IMR-90 (cell line): ENCODE measurements around the gene LAIR1. TPM values are rescaled to one million over a fixed set of nuclear protein-coding genes. Genes with fewer than 3 reads are reported as not detected.

Source experiments
- ATAC-seq: fragments of 200-7000 bp; cut with Tn5 transposase; 2 replicates; pipeline ENCODE4 v1.9.1; 2020; ENCODE audit warnings: low read depth, mild to moderate bottlenecking, moderate library complexity
- BruUV-seq: library from RNA; stranded (reverse); fragments of 400-500 nt; replicated peaks from 2 replicates; lab custom pipeline; 2021; lab: Mats Ljungman, UMichigan
- CTCF ChIA-PET: fragments of 300-600 bp; formaldehyde crosslinking; extraction: SDS; loops from one replicate; lab custom pipeline; 2021; ENCODE audit warnings: antibody characterized with exemption; lab: Yijun Ruan, JAX
- POLR2A ChIA-PET: fragments of 300-600 bp; sonication (Branson Sonifier 250); formaldehyde crosslinking; loops from one replicate; lab custom pipeline; 2022; ENCODE audit warnings: antibody characterized with exemption; ENCODE audit not compliant: unreplicated experiment; lab: Charles Lee
- DNase-seq: peaks from one replicate; pipeline ENCODE4 v3.0.0; 2013
- H2AFZ ChIP-seq: replicated peaks from 2 replicates; pipeline ENCODE3; 2013; ENCODE audit warnings: low read length, mild to moderate bottlenecking; ENCODE audit not compliant: poor library complexity
- H2AK5ac ChIP-seq: 2 replicates; pipeline ENCODE4 v1.6.1; 2013; ENCODE audit warnings: low read depth, low read length, inconsistent platforms
- H2AK9ac ChIP-seq: replicated peaks from 2 replicates; pipeline ENCODE3; 2013; ENCODE audit warnings: mild to moderate bottlenecking, low read depth, low read length, moderate library complexity; ENCODE audit not compliant: poor library complexity
- H2BK120ac ChIP-seq: 2 replicates; pipeline ENCODE4 v1.6.1; 2013; ENCODE audit warnings: low read depth, low read length, inconsistent platforms
- H2BK15ac ChIP-seq: 3 replicates; pipeline ENCODE4 v1.6.1; 2013; ENCODE audit warnings: low read depth, low read length, inconsistent platforms
- H2BK20ac ChIP-seq: 2 replicates; pipeline ENCODE4 v1.6.1; 2013; ENCODE audit warnings: low read depth, mild to moderate bottlenecking, inconsistent platforms, low read length, moderate library complexity
- H2BK5ac ChIP-seq: 2 replicates; pipeline ENCODE4 v1.6.1; 2013; ENCODE audit warnings: mild to moderate bottlenecking, low read depth, low read length, inconsistent platforms; ENCODE audit not compliant: poor library complexity, severe bottlenecking
- H3K14ac ChIP-seq: replicated peaks from 2 replicates; pipeline ENCODE4 v1.6.1; 2013; ENCODE audit warnings: low read depth, low read length, inconsistent platforms
- H3K18ac ChIP-seq: 2 replicates; pipeline ENCODE4 v1.6.1; 2013; ENCODE audit warnings: low read depth, low read length, control low read depth
- H3K23ac ChIP-seq: 2 replicates; pipeline ENCODE4 v1.6.1; 2013; ENCODE audit warnings: low read depth, low read length, inconsistent platforms
- H3K27ac ChIP-seq: 2 replicates; pipeline ENCODE4 v1.5.1; 2013; ENCODE audit warnings: mild to moderate bottlenecking, control low read depth, low read length; ENCODE audit not compliant: insufficient read depth
- H3K27me3 ChIP-seq: 2 replicates; pipeline ENCODE4 v1.6.1; 2013; ENCODE audit warnings: low read length; ENCODE audit not compliant: control insufficient read depth, insufficient read depth
- H3K36me3 ChIP-seq: 2 replicates; pipeline ENCODE4 v1.6.1; 2013; ENCODE audit warnings: low read length, mixed read lengths; ENCODE audit not compliant: control insufficient read depth, insufficient read depth
- H3K4ac ChIP-seq: 2 replicates; pipeline ENCODE4 v1.6.1; 2013; ENCODE audit warnings: low read depth, low read length, inconsistent platforms
- H3K4me1 ChIP-seq: 2 replicates; pipeline ENCODE4 v1.6.1; 2013; ENCODE audit warnings: low read length, mixed read lengths; ENCODE audit not compliant: control insufficient read depth, insufficient read depth
- H3K4me2 ChIP-seq: 2 replicates; pipeline ENCODE4 v1.6.1; 2013; ENCODE audit warnings: low read depth, mild to moderate bottlenecking, control low read depth, low read length, moderate library complexity
- H3K4me3 ChIP-seq: 2 replicates; pipeline ENCODE4 v1.5.1; 2013; ENCODE audit warnings: low read depth, mild to moderate bottlenecking, control low read depth, low read length, moderate library complexity; ENCODE audit not compliant: insufficient read depth
- H3K56ac ChIP-seq: 2 replicates; pipeline ENCODE4 v1.6.1; 2013; ENCODE audit warnings: low read length, inconsistent platforms; ENCODE audit not compliant: insufficient read depth; ENCODE audit errors: extremely low read depth
- H3K79me1 ChIP-seq, 2 experiments: 2 replicates each; pipeline ENCODE4 v1.6.1; 2013; ENCODE audit warnings: low read length in 2 of 2, inconsistent platforms in 1 of 2, low read depth in 1 of 2
- H3K9ac ChIP-seq: 2 replicates; pipeline ENCODE4 v1.6.1; 2013; ENCODE audit warnings: low read depth, low read length, control low read depth
- H3K9me1 ChIP-seq: 2 replicates; pipeline ENCODE4 v1.6.1; 2013; ENCODE audit warnings: low read length, inconsistent platforms; ENCODE audit not compliant: insufficient read depth
- H3K9me3 ChIP-seq: 2 replicates; pipeline ENCODE4 v1.6.1; 2013; ENCODE audit warnings: low read length; ENCODE audit not compliant: control insufficient read depth, insufficient read depth
- H4K20me1 ChIP-seq: 2 replicates; pipeline ENCODE4 v1.6.1; 2013; ENCODE audit warnings: low read length, inconsistent platforms; ENCODE audit not compliant: insufficient read depth
- H4K5ac ChIP-seq: 2 replicates; pipeline ENCODE4 v1.6.1; 2013; ENCODE audit warnings: mild to moderate bottlenecking, low read depth, low read length, control low read depth
- H4K8ac ChIP-seq, 2 experiments: 2 replicates each; pipeline ENCODE4 v1.6.1; 2013; ENCODE audit warnings: low read depth in 2 of 2, low read length in 2 of 2, control low read depth in 1 of 2, inconsistent platforms in 1 of 2
- H4K91ac ChIP-seq: 2 replicates; pipeline ENCODE4 v1.6.1; 2013; ENCODE audit warnings: low read depth, low read length, inconsistent platforms; ENCODE audit not compliant: insufficient read depth
- BHLHE40 ChIP-seq: fragments of 150-350 bp; IDR thresholded peaks from 2 replicates; pipeline ENCODE4 v1.6.1; 2016; ENCODE audit warnings: mild to moderate bottlenecking, low read depth, low read length
- ELK1 ChIP-seq: fragments of 150-350 bp; IDR thresholded peaks from 2 replicates; pipeline ENCODE4 v1.6.1; 2016; ENCODE audit warnings: low read depth, mild to moderate bottlenecking, low read length, moderate library complexity, borderline replicate concordance
- MAZ ChIP-seq: IDR thresholded peaks from 2 replicates; pipeline ENCODE4 v1.6.1; 2012; ENCODE audit warnings: low read depth, mild to moderate bottlenecking, low read length, improper control_type of control experiment, moderate library complexity, borderline replicate concordance
- MXI1 ChIP-seq: IDR thresholded peaks from 2 replicates; pipeline ENCODE4 v1.6.1; 2012; ENCODE audit warnings: low read depth, mild to moderate bottlenecking, low read length, moderate library complexity, borderline replicate concordance
- SMC3 ChIP-seq: fragments of 150-350 bp; IDR thresholded peaks from 2 replicates; pipeline ENCODE4 v1.6.1; 2016; ENCODE audit warnings: low read depth, mild to moderate bottlenecking, antibody characterized with exemption, low read length, moderate library complexity
- WGBS, 2 experiments: methylation state at CpG; one replicate each; pipeline versions ENCODE4 v1.1.5 to v1.1.7; 2013; ENCODE audit warnings: missing lambda C conversion rate in 2 of 2; ENCODE audit not compliant: insufficient read length in 1 of 2; ENCODE audit errors: extremely low coverage in 2 of 2; 5-methylcytosine and 5-hydroxymethylcytosine counted together
- dilution Hi-C: fragments of 300-500 bp; cut with HindIII; formaldehyde crosslinking; loops from one replicate; pipeline ENCODE4 v1.14.3; 2018; ENCODE audit warnings: low sequenced_read_pairs; ENCODE audit not compliant: unreplicated experiment
- in situ Hi-C: fragments of 300-500 bp; cut with MboI; formaldehyde crosslinking; loops from 3 replicates; pipeline ENCODE4 v1.14.3; 2019; ENCODE audit warnings: low sequenced_read_pairs, inconsistent platforms, mixed read lengths
- intact Hi-C: fragments of 100-400 bp; cut with micrococcal nuclease; formaldehyde crosslinking; loops from 2 replicates; pipeline ENCODE4 v1.10.0; 2022
- polyA plus RNA-seq, 3 experiments: library from polyadenylated mRNA; depleted of rRNA; stranded (reverse); fragments of >200 nt; gene quantifications; 2 replicates each; pipeline ENCODE4 v1.2.3, GENCODE V29; 2012; ENCODE audit warnings: low replicate concordance in 1 of 3
- total RNA-seq: library from RNA; depleted of rRNA; stranded (reverse); fragments of >200 nt; gene quantifications from 2 replicates; pipeline ENCODE4 v1.2.3, GENCODE V29; 2012
- TF ChIP-seq, protein P1 (sequence below): conservative IDR thresholded peaks from 2 replicates; pipeline ENCODE4 v1.5.1; 2012; ENCODE audit warnings: mild to moderate bottlenecking, low read depth, low read length, improper control_type of control experiment
- TF ChIP-seq, protein P2 (sequence below): fragments of 150-350 bp; IDR thresholded peaks from 2 replicates; pipeline ENCODE4 v1.6.1; 2017; ENCODE audit warnings: mild to moderate bottlenecking, antibody characterized with exemption, low read length, low read depth

Gene LAIR1
- total and polyA plus RNA-seq, 2 of the 4 experiments (the other 2 are of a cell fraction): not detected

GRCh38 chr19:54389553-54389952 lies 24.8 kb upstream of the LAIR1 start:
- Histone ChIP-seq H3K4me3 (no peak overlapping the region), H2BK15ac (no peak overlapping the region), H3K4me2 (no peak overlapping the region), H4K20me1 (no peaks in the 10 kb centered on the region), H2AK5ac (no peak overlapping the region), H4K91ac (no peak overlapping the region), H3K18ac (no peak overlapping the region), H3K79me1 (no peaks in the 10 kb centered on the region), H3K4me1 (no peaks in the 10 kb centered on the region), H3K56ac (no peak overlapping the region), H3K23ac (no peak overlapping the region), H3K14ac (no peak overlapping the region), H2AFZ (no peak overlapping the region), H4K5ac (no peak overlapping the region), H2BK120ac (no peak overlapping the region), H2BK5ac (no peak overlapping the region), H3K9me3 (no peaks in the 10 kb centered on the region), H2AK9ac (no peak overlapping the region), H3K9ac (no peak overlapping the region), H3K9me1 (no peaks in the 10 kb centered on the region), H3K4ac (no peak overlapping the region), H3K27ac (no peak overlapping the region), H3K36me3 (no peaks in the 10 kb centered on the region), H2BK20ac (no peak overlapping the region), H4K8ac (no peak overlapping the region), H3K27me3 (no peaks in the 10 kb centered on the region; the same call in 1 of the 2 replicates)
- POLR2A ChIA-PET: no interaction called here
- intact Hi-C loops: no loop called here
- dilution Hi-C loops: no loop called here
- no CpG with 5 or more reads among the region's 4 CpGs for WGBS, 2 experiments
- no TSS peak for BruUV-seq
- CTCF ChIA-PET: no interaction called here
- ATAC-seq (no peak), DNase-seq (no peak)
- TF ChIP-seq MAZ (no peak), MXI1 (no peak), BHLHE40 (no peak), SMC3 (no peak), ELK1 (no peak)
- TF ChIP-seq, protein P1, sequence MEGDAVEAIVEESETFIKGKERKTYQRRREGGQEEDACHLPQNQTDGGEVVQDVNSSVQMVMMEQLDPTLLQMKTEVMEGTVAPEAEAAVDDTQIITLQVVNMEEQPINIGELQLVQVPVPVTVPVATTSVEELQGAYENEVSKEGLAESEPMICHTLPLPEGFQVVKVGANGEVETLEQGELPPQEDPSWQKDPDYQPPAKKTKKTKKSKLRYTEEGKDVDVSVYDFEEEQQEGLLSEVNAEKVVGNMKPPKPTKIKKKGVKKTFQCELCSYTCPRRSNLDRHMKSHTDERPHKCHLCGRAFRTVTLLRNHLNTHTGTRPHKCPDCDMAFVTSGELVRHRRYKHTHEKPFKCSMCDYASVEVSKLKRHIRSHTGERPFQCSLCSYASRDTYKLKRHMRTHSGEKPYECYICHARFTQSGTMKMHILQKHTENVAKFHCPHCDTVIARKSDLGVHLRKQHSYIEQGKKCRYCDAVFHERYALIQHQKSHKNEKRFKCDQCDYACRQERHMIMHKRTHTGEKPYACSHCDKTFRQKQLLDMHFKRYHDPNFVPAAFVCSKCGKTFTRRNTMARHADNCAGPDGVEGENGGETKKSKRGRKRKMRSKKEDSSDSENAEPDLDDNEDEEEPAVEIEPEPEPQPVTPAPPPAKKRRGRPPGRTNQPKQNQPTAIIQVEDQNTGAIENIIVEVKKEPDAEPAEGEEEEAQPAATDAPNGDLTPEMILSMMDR: no peak
- TF ChIP-seq, protein P2, sequence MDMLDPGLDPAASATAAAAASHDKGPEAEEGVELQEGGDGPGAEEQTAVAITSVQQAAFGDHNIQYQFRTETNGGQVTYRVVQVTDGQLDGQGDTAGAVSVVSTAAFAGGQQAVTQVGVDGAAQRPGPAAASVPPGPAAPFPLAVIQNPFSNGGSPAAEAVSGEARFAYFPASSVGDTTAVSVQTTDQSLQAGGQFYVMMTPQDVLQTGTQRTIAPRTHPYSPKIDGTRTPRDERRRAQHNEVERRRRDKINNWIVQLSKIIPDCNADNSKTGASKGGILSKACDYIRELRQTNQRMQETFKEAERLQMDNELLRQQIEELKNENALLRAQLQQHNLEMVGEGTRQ: no peak
- in situ Hi-C loops: no loop called here
